ENCODE measurements around the gene CD79A.

CD79A gene

GRCh38 chr19:41920882-41921576 lies 44.0 kb downstream of the CD79A start:
- DNase-seq (ENCODE audit: low read depth), result no peak
- H3K4me3 ChIP-seq (ENCODE audit: low read depth, low read length), result no peak overlapping the region
- TF ChIP-seq, protein P1, sequence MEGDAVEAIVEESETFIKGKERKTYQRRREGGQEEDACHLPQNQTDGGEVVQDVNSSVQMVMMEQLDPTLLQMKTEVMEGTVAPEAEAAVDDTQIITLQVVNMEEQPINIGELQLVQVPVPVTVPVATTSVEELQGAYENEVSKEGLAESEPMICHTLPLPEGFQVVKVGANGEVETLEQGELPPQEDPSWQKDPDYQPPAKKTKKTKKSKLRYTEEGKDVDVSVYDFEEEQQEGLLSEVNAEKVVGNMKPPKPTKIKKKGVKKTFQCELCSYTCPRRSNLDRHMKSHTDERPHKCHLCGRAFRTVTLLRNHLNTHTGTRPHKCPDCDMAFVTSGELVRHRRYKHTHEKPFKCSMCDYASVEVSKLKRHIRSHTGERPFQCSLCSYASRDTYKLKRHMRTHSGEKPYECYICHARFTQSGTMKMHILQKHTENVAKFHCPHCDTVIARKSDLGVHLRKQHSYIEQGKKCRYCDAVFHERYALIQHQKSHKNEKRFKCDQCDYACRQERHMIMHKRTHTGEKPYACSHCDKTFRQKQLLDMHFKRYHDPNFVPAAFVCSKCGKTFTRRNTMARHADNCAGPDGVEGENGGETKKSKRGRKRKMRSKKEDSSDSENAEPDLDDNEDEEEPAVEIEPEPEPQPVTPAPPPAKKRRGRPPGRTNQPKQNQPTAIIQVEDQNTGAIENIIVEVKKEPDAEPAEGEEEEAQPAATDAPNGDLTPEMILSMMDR (IDR thresholded peaks at IDR 0.05; ENCODE audit: control insufficient read depth, extremely low read depth, insufficient read depth), result no peak

DNA sequence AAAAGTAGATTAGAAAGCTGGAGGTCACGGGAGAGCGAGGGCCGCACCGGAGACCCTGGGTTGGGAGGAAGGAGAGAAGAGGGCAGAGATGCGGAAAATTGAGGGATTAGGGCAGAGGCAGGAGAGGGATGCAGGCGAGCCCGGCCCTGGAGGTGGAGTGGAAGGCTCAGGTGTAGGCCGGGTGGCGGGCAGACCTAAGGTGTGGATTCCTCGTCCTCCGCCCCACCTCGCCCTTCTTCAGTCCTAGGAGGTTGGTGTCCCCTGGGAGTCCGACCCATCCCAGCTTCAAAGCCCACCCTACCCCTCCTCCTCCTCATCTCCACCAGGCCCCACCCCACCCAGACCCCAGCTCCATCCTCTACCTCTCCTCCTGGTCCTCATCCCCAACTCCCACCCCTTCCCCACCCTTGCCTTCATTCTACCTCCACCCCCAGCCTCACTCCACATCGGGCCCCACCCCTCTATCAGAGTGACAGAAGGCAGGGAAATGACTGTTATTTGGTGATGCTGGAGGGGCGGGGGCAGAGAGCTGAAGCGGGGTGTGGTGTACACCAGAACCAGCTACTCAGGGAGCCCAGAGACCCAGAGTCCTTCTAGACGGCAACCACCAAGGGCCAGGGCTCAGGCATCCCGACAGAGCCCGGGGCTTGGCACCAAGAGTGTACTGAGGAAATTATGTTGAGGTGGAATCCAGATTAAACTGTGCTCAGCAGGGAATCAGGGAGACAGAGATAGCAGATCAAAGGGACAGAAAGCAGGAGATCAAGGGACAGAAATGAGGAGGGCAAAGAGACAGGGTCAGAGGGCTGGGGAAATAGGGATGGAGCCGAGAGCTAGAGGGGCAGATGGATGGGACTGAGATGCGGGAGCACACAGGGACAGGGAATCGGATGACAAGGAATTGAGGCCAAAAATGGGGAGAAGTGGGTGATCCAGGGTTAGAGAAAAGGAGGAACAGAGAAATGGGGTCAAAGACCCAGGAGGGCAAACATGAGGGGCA lies 44.8 kb downstream of the CD79A start:
- DNase-seq (ENCODE audit: low read depth), result no peak
- no peak overlapping the region for H3K4me3 ChIP-seq (ENCODE audit: low read depth, low read length)
- TF ChIP-seq, protein P1 (IDR thresholded peaks at IDR 0.05; ENCODE audit: control insufficient read depth, extremely low read depth, insufficient read depth), result no peak

DNA sequence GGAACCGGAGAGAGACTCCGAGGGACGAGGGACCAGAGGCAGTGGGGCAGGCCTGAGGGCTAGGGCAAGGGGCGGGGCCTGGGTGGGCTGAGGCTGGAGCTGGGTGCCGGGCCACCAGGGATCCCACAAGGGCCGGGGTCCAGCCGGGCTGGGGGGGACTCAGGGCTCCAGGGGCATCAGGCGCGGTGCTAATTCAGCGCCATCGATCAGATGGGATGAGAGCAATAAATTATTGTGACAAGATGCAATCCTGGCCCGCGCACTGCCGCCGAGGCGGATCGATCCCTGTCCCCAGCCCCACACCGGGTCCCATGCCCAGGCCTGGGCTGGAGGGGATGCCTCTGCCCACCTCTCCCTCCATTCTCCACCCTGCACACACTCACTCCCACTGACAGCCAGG lies 45.5 kb downstream of the CD79A start:
- no peak overlapping the region for H3K4me3 ChIP-seq (ENCODE audit: low read depth, low read length)
- DNase-seq (ENCODE audit: low read depth), result no peak
- TF ChIP-seq, protein P1 (IDR thresholded peaks at IDR 0.05; ENCODE audit: control insufficient read depth, extremely low read depth, insufficient read depth), result no peak

GRCh38 chr19:41923045-41923788 lies 46.1 kb downstream of the CD79A start:
- H3K4me3 ChIP-seq (ENCODE audit: low read depth, low read length), result no peak overlapping the region

DNA sequence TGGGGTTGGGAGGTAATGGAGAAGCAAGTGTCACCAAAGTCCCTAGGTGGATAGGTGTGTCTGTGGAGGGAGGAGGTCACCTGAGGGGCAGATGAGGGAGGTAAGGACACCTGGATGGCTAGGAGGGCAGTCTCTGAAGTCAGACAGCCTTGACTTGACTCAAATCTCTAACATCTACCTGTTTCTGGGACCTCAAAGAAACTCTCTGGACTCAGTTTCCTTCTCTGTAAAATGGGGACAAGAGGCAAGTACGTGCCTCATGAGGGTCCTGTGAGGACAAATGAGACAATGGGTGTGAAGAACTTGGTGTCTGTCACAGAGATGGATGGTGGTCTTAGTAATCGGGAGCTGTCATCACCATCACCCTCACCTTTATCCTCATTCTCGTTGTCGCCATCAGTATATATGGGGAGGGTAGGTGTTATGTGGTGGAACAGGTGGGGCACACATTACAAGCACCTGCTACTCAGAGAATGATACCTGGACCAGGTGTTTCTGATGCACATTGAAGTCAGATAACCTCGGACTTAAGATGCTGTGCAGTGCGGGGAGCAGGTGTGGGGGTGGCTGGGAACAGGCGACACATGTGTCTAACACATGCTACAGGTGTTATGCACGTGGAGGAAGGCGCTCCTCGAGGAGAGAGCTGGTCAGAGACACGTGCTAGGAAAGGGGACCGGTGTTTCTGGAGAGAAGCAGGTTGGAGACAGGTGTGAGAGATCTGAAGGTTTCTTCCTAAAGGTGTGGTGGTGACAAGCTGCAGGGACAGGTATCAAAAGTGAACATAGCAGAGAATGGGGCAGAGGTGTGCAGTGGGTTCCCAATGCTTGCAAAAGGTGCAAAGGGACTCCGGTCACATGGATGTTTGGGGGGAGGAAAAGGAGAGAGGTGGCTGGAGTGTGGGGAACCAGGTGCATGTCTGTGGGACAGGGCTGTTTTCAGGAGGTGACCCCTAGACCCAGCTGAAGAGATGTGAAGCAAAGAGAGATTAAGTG lies 47.4 kb downstream of the CD79A start:
- H3K4me3 ChIP-seq (ENCODE audit: low read depth, low read length), result no peak overlapping the region
- no peak for DNase-seq (ENCODE audit: low read depth)
- TF ChIP-seq, protein P1 (IDR thresholded peaks at IDR 0.05; ENCODE audit: control insufficient read depth, extremely low read depth, insufficient read depth), result no peak

More at GRCh38 chr19:41923045-41923788, 46.1 kb downstream of the CD79A start:
- no peak for DNase-seq (ENCODE audit: low read depth)
- TF ChIP-seq, protein P1 (IDR thresholded peaks at IDR 0.05; ENCODE audit: control insufficient read depth, extremely low read depth, insufficient read depth), result no peak
